SK-N-MC (cell line): ENCODE measurements around the gene RABAC1.

Experiments
- EZH2 ChIP-seq: fragments of 200-600 bp; sonication (generic); IDR thresholded peaks from one replicate; pipeline ENCODE4 v1.6.1; 2017; ENCODE audit warnings: antibody characterized with exemption
- FOXP2 ChIP-seq: optimal IDR thresholded peaks from 2 replicates; pipeline ENCODE3; 2011; ENCODE audit warnings: mild to moderate bottlenecking, moderate library complexity; ENCODE audit not compliant: insufficient read depth; ENCODE audit errors: extremely low read length, control extremely low read depth
- POLR2AphosphoS5 ChIP-seq: IDR thresholded peaks from 2 replicates; pipeline ENCODE4 v1.6.1; 2012; ENCODE audit warnings: mild to moderate bottlenecking, low read depth, low read length, borderline replicate concordance

GRCh38 chr19:41960973-41961372 is 1.9 kb upstream of the RABAC1 start:
- no peak for TF ChIP-seq POLR2AphosphoS5
- TF ChIP-seq EZH2: no peak
- TF ChIP-seq FOXP2: no peak
